Measurements from ENCODE around the gene MME. TPM values are rescaled to one million over a fixed set of nuclear protein-coding genes. Genes with fewer than 3 reads are reported as not detected.

MME gene
- polyA plus RNA-seq, 3 donors = 0.27 to 1.0 (median 0.73) TPM

DNA sequence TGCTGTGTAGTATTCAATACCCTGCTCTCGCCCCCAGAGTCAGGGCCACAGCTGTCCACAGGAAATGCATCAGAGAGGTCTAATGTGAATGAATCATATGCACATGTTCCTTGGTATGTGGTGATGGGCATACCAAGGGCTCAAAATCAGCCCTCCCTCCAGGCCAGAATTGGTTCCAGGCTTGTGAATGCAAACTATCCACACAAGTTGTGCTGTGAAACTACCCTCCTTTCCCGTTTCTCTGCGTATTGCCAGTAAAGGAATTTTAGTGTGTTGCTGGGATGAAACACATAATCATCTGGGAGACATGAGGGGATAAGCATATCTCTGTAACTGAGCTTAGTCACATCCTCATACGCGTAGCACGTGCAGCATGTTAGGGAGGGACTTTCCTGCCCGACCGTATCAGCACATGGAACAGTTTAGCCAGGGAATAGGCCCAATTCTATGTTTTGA, 9.2 kb upstream of the MME start:
- Histone ChIP-seq H3K4me2 (replicated peaks; ENCODE audit: extremely low read depth, low read length, poor library complexity, severe bottlenecking) (no peak overlapping the region), H4K20me1 (ENCODE audit: insufficient read depth, low read length) (no peaks in the 10 kb centered on the region), H2AFZ (ENCODE audit: insufficient read depth, low read depth, low read length, poor library complexity, severe bottlenecking) (no peak overlapping the region), H3K79me2 (ENCODE audit: insufficient read depth, low read length) (no peaks in the 10 kb centered on the region), H3K36me3 (replicated peaks in 1 of 2; ENCODE audit: control insufficient read depth in 1 of 2, insufficient read depth in 2 of 2, low read length in 2 of 2) (no peaks in the 10 kb centered on the region), H3K9ac (ENCODE audit: insufficient read depth, low read length, poor library complexity, severe bottlenecking) (no peak overlapping the region), H3K4me1 (ENCODE audit: control insufficient read depth in 1 of 2, insufficient read depth in 2 of 2, low read length in 2 of 2) (no peaks in the 10 kb centered on the region), H3K27ac (ENCODE audit: low read depth in 1 of 2, low read length in 2 of 2) (no peak overlapping the region), H3K9me3 (replicated peaks in 1 of 2; ENCODE audit: control insufficient read depth in 1 of 2, insufficient read depth in 1 of 2, low read length in 2 of 2) (peaks cover 0 to 7% of the 10 kb centered on the region in 2 donors), H3K4me3 (replicated peaks in 1 of 3; ENCODE audit: low read depth in 2 of 3, low read length in 3 of 3) (no peak overlapping the region), H3K27me3 (ENCODE audit: control insufficient read depth in 2 of 2, insufficient read depth in 2 of 2, low read length in 2 of 2) (no peaks in the 10 kb centered on the region)
- Mint-ChIP-seq H3K4me1 (no peaks in the 10 kb centered on the region), H3K4me3 (no peak overlapping the region), H3K27ac (no peak overlapping the region), H3K36me3 (no peaks in the 10 kb centered on the region), H3K9me3 (peaks cover 4 to 15% (median 6%) of the 10 kb centered on the region in 7 donors), H3K27me3 (ENCODE audit: low read depth in 3 of 3) (no peaks in the 10 kb centered on the region)
- TF ChIP-seq CTCF (IDR thresholded peaks at IDR 0.05) = no peak
- DNase-seq = no peak
- intact Hi-C loops (cut with micrococcal nuclease) = no loop called here
- WGBS (ENCODE audit: insufficient coverage) = 95% methylated on average over 6 of the region's 8 CpGs

DNA sequence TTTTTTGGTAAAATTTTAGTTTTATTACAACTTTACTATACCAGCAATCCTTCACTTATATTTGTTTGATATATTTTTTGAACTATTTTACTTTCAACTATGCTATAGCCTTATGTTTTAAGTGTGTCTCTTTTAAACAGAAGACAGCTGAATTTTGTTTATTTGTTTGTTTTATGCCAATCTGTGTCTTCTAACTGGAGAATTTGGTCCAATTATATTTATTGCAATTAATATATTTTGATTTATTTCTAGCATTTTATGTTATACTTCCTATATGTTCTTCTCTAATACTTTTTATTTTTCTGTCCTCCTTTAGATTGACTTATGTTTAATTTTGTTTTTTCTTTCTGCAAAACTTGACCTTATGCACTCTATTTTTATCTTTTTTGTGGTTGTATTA, 4.9 kb upstream of the MME start:
- Histone ChIP-seq H3K27me3 (ENCODE audit: control insufficient read depth in 2 of 2, insufficient read depth in 2 of 2, low read length in 2 of 2) (peaks cover 19 to 23% of the 10 kb centered on the region in 2 donors), H3K27ac (ENCODE audit: low read depth in 1 of 2, low read length in 2 of 2) (no peak overlapping the region), H3K4me1 (ENCODE audit: control insufficient read depth in 1 of 2, insufficient read depth in 2 of 2, low read length in 2 of 2) (peaks cover 13 to 14% of the 10 kb centered on the region in 2 donors), H3K9me3 (replicated peaks in 1 of 2; ENCODE audit: control insufficient read depth in 1 of 2, insufficient read depth in 1 of 2, low read length in 2 of 2) (peaks cover 0 to 7% of the 10 kb centered on the region in 2 donors), H3K9ac (ENCODE audit: insufficient read depth, low read length, poor library complexity, severe bottlenecking) (no peak overlapping the region), H2AFZ (ENCODE audit: insufficient read depth, low read depth, low read length, poor library complexity, severe bottlenecking) (no peak overlapping the region), H3K4me3 (replicated peaks in 1 of 3; ENCODE audit: low read depth in 2 of 3, low read length in 3 of 3) (no peak overlapping the region), H4K20me1 (ENCODE audit: insufficient read depth, low read length) (no peaks in the 10 kb centered on the region), H3K4me2 (replicated peaks; ENCODE audit: extremely low read depth, low read length, poor library complexity, severe bottlenecking) (no peak overlapping the region), H3K36me3 (replicated peaks in 1 of 2; ENCODE audit: control insufficient read depth in 1 of 2, insufficient read depth in 2 of 2, low read length in 2 of 2) (no peaks in the 10 kb centered on the region), H3K79me2 (ENCODE audit: insufficient read depth, low read length) (no peaks in the 10 kb centered on the region)
- no peak overlapping the region for H3K4me3 Mint-ChIP-seq
- no peak for TF ChIP-seq CTCF (IDR thresholded peaks at IDR 0.05)
- H3K9me3 Mint-ChIP-seq = peaks cover 4 to 21% (median 10%) of the 10 kb centered on the region in 7 donors
- H3K27ac Mint-ChIP-seq = no peak overlapping the region
- peaks cover 12% of the 10 kb centered on the region for H3K4me1 Mint-ChIP-seq
- no peak for DNase-seq
- intact Hi-C loops (cut with micrococcal nuclease) = no loop called here
- no peaks in the 10 kb centered on the region for H3K36me3 Mint-ChIP-seq
- H3K27me3 Mint-ChIP-seq (ENCODE audit: low read depth in 3 of 3) = peaks cover 18 to 27% (median 27%) of the 10 kb centered on the region in 3 donors

All from CD14-positive monocyte (primary cell).